Gastrocnemius medialis (tissue), 4 donors: ENCODE data around the gene LACRT.

ENCODE experiments used
- CTCF ChIP-seq, 5 experiments: fragments of 450-650 bp in 3 of 5; fragments of 200-600 bp in 2 of 5; sonication (generic) in 2 of 5; IDR thresholded peaks in 4 of 5; conservative IDR thresholded peaks in 1 of 5; 1 replicate in 4 of 5; 2 replicates in 1 of 5; pipeline ENCODE4 v1.5.1; 2016 to 2019; ENCODE audit warnings: antibody characterized with exemption in 5 of 5, mild to moderate bottlenecking in 3 of 5, moderate library complexity in 3 of 5
- POLR2A ChIP-seq, 2 donors: fragments of 450-650 bp; IDR thresholded peaks; one replicate each; pipeline ENCODE4 v1.6.1; 2017; ENCODE audit warnings: antibody characterized with exemption in 2 of 2, mild to moderate bottlenecking in 2 of 2, moderate library complexity in 2 of 2

- TF ChIP-seq CTCF (IDR thresholded peaks at IDR 0.05 in 4 of 5, conservative IDR thresholded peaks at IDR 0.05 in 1 of 5) (no peak), POLR2A (IDR thresholded peaks at IDR 0.05) (no peak)
These were observed 2.5 kb downstream of the LACRT start for GRCh38 chr12:54631988-54632728.
